ENCODE measurements around the gene ZBTB12.
"Not testable (repeated sequence)": the region's sequence is repeated elsewhere in the genome, so short reads cannot be mapped to it uniquely, and the experiment has no call there.

The ZBTB12 gene

GRCh38 chr6:31945154-31945506 lies 43.2 kb upstream of the ZBTB12 start:
- no peak overlapping the region for H3K27ac ChIP-seq (ENCODE audit: insufficient read depth, low read depth, low read length, poor library complexity, severe bottlenecking)
- H3K27me3 ChIP-seq (ENCODE audit: control insufficient read depth, insufficient read depth, low read length, poor library complexity, severe bottlenecking), result no peaks in the 10 kb centered on the region
- H3K4me1 ChIP-seq (ENCODE audit: control insufficient read depth, insufficient read depth, low read length), result peaks cover 8% of the 10 kb centered on the region
- no peaks in the 10 kb centered on the region for H3K9me3 ChIP-seq (ENCODE audit: control insufficient read depth, low read length)
- WGBS, 2 experiments, result 89 to 91% methylated on average over 9 of the region's 9 CpGs
- H3K4me3 ChIP-seq (ENCODE audit: insufficient read depth, low read depth, low read length), result no peak overlapping the region
- no peaks in the 10 kb centered on the region for H3K36me3 ChIP-seq (ENCODE audit: control insufficient read depth, insufficient read depth, low read length)

GRCh38 chr6:31943742-31944141 lies 41.9 kb upstream of the ZBTB12 start:
- Histone ChIP-seq H3K4me1 (ENCODE audit: control insufficient read depth, insufficient read depth, low read length) (peaks cover 8% of the 10 kb centered on the region), H3K36me3 (ENCODE audit: control insufficient read depth, insufficient read depth, low read length) (no peaks in the 10 kb centered on the region), H3K27me3 (ENCODE audit: control insufficient read depth, insufficient read depth, low read length, poor library complexity, severe bottlenecking) (no peaks in the 10 kb centered on the region), H3K4me3 (ENCODE audit: insufficient read depth, low read depth, low read length) (no peak overlapping the region), H3K9me3 (ENCODE audit: control insufficient read depth, low read length) (no peaks in the 10 kb centered on the region), H3K27ac (ENCODE audit: insufficient read depth, low read depth, low read length, poor library complexity, severe bottlenecking) (no peak overlapping the region)
- 84 to 89% methylated on average over 3 of the region's 3 CpGs for WGBS, 2 experiments

GRCh38 chr6:31940256-31940664 lies 38.4 kb upstream of the ZBTB12 start:
- 47 to 55% methylated on average over 6 of the region's 6 CpGs for WGBS, 2 experiments
- no peaks in the 10 kb centered on the region for H3K9me3 ChIP-seq (ENCODE audit: control insufficient read depth, low read length)
- peaks cover 1% of the 10 kb centered on the region for H3K4me1 ChIP-seq (ENCODE audit: control insufficient read depth, insufficient read depth, low read length)
- no peak overlapping the region for H3K27ac ChIP-seq (ENCODE audit: insufficient read depth, low read depth, low read length, poor library complexity, severe bottlenecking)
- no peaks in the 10 kb centered on the region for H3K27me3 ChIP-seq (ENCODE audit: control insufficient read depth, insufficient read depth, low read length, poor library complexity, severe bottlenecking)
- H3K36me3 ChIP-seq (ENCODE audit: control insufficient read depth, insufficient read depth, low read length), result no peaks in the 10 kb centered on the region
- H3K4me3 ChIP-seq (ENCODE audit: insufficient read depth, low read depth, low read length), result no peak overlapping the region

GRCh38 chr6:31935823-31936222 lies 33.9 kb upstream of the ZBTB12 start:
- H3K9me3 ChIP-seq (ENCODE audit: control insufficient read depth, low read length), result no peaks in the 10 kb centered on the region
- H3K4me3 ChIP-seq (ENCODE audit: insufficient read depth, low read depth, low read length), result no peak overlapping the region
- WGBS, 2 experiments, result 86 to 88% methylated on average over 9 of the region's 9 CpGs
- no peaks in the 10 kb centered on the region for H3K4me1 ChIP-seq (ENCODE audit: control insufficient read depth, insufficient read depth, low read length)
- no peak overlapping the region for H3K27ac ChIP-seq (ENCODE audit: insufficient read depth, low read depth, low read length, poor library complexity, severe bottlenecking)
- no peaks in the 10 kb centered on the region for H3K36me3 ChIP-seq (ENCODE audit: control insufficient read depth, insufficient read depth, low read length)
- H3K27me3 ChIP-seq (ENCODE audit: control insufficient read depth, insufficient read depth, low read length, poor library complexity, severe bottlenecking), result no peaks in the 10 kb centered on the region

- no peak overlapping the region for H3K4me3 ChIP-seq (ENCODE audit: insufficient read depth, low read depth, low read length)
- no peaks in the 10 kb centered on the region for H3K27me3 ChIP-seq (ENCODE audit: control insufficient read depth, insufficient read depth, low read length, poor library complexity, severe bottlenecking)
- no peaks in the 10 kb centered on the region for H3K4me1 ChIP-seq (ENCODE audit: control insufficient read depth, insufficient read depth, low read length)
- no peak overlapping the region for H3K27ac ChIP-seq (ENCODE audit: insufficient read depth, low read depth, low read length, poor library complexity, severe bottlenecking)
- no peaks in the 10 kb centered on the region for H3K36me3 ChIP-seq (ENCODE audit: control insufficient read depth, insufficient read depth, low read length)
- WGBS, 2 experiments, result 89 to 96% methylated on average over 3 of the region's 3 CpGs
- H3K9me3 ChIP-seq (ENCODE audit: control insufficient read depth, low read length), result no peaks in the 10 kb centered on the region
These were observed 33.1 kb upstream of the ZBTB12 start for GRCh38 chr6:31935021-31935420.

- Histone ChIP-seq H3K4me3 (ENCODE audit: insufficient read depth, low read depth, low read length) (no peak overlapping the region), H3K27me3 (ENCODE audit: control insufficient read depth, insufficient read depth, low read length, poor library complexity, severe bottlenecking) (no peaks in the 10 kb centered on the region)
- 90 to 94% methylated on average over 19 of the region's 19 CpGs for WGBS, 2 experiments
These were observed 31.7 kb upstream of the ZBTB12 start for GRCh38 chr6:31933537-31933936.

GRCh38 chr6:31932137-31932536 lies 30.3 kb upstream of the ZBTB12 start:
- not testable (repeated sequence) for H3K27me3 ChIP-seq (ENCODE audit: control insufficient read depth, insufficient read depth, low read length, poor library complexity, severe bottlenecking); H3K4me3 ChIP-seq (ENCODE audit: insufficient read depth, low read depth, low read length); H3K36me3 ChIP-seq (ENCODE audit: control insufficient read depth, insufficient read depth, low read length); H3K4me1 ChIP-seq (ENCODE audit: control insufficient read depth, insufficient read depth, low read length); H3K9me3 ChIP-seq (ENCODE audit: control insufficient read depth, low read length); H3K27ac ChIP-seq (ENCODE audit: insufficient read depth, low read depth, low read length, poor library complexity, severe bottlenecking)
- WGBS, 2 experiments, result 96 to 98% methylated on average over 32 of the region's 32 CpGs

More at GRCh38 chr6:31933537-31933936, 31.7 kb upstream of the ZBTB12 start:
- Histone ChIP-seq H3K4me1 (ENCODE audit: control insufficient read depth, insufficient read depth, low read length) (no peaks in the 10 kb centered on the region), H3K36me3 (ENCODE audit: control insufficient read depth, insufficient read depth, low read length) (no peaks in the 10 kb centered on the region), H3K27ac (ENCODE audit: insufficient read depth, low read depth, low read length, poor library complexity, severe bottlenecking) (no peak overlapping the region), H3K9me3 (ENCODE audit: control insufficient read depth, low read length) (no peaks in the 10 kb centered on the region)

- Histone ChIP-seq H3K4me3 (ENCODE audit: insufficient read depth, low read depth, low read length) (no peak overlapping the region), H3K27me3 (ENCODE audit: control insufficient read depth, insufficient read depth, low read length, poor library complexity, severe bottlenecking) (no peaks in the 10 kb centered on the region), H3K27ac (ENCODE audit: insufficient read depth, low read depth, low read length, poor library complexity, severe bottlenecking) (no peak overlapping the region), H3K9me3 (ENCODE audit: control insufficient read depth, low read length) (no peaks in the 10 kb centered on the region), H3K36me3 (ENCODE audit: control insufficient read depth, insufficient read depth, low read length) (no peaks in the 10 kb centered on the region), H3K4me1 (ENCODE audit: control insufficient read depth, insufficient read depth, low read length) (no peaks in the 10 kb centered on the region)
- 96 to 100% methylated on average over 1 of the region's 1 CpG for WGBS, 2 experiments
These were observed 29.1 kb upstream of the ZBTB12 start for GRCh38 chr6:31930962-31931361.

GRCh38 chr6:31928672-31928939 lies 26.7 kb upstream of the ZBTB12 start:
- no peaks in the 10 kb centered on the region for H3K9me3 ChIP-seq (ENCODE audit: control insufficient read depth, low read length)
- no peaks in the 10 kb centered on the region for H3K4me1 ChIP-seq (ENCODE audit: control insufficient read depth, insufficient read depth, low read length)
- H3K27me3 ChIP-seq (ENCODE audit: control insufficient read depth, insufficient read depth, low read length, poor library complexity, severe bottlenecking), result peaks cover 3% of the 10 kb centered on the region
- no peak overlapping the region for H3K4me3 ChIP-seq (ENCODE audit: insufficient read depth, low read depth, low read length)
- H3K36me3 ChIP-seq (ENCODE audit: control insufficient read depth, insufficient read depth, low read length), result no peaks in the 10 kb centered on the region
- 92% methylated on average over 9 of the region's 9 CpGs for WGBS, 2 experiments
- no peak overlapping the region for H3K27ac ChIP-seq (ENCODE audit: insufficient read depth, low read depth, low read length, poor library complexity, severe bottlenecking)

- Histone ChIP-seq H3K9me3 (ENCODE audit: control insufficient read depth, low read length) (no peaks in the 10 kb centered on the region), H3K4me1 (ENCODE audit: control insufficient read depth, insufficient read depth, low read length) (no peaks in the 10 kb centered on the region), H3K27me3 (ENCODE audit: control insufficient read depth, insufficient read depth, low read length, poor library complexity, severe bottlenecking) (peaks cover 3% of the 10 kb centered on the region), H3K36me3 (ENCODE audit: control insufficient read depth, insufficient read depth, low read length) (no peaks in the 10 kb centered on the region), H3K4me3 (ENCODE audit: insufficient read depth, low read depth, low read length) (no peak overlapping the region), H3K27ac (ENCODE audit: insufficient read depth, low read depth, low read length, poor library complexity, severe bottlenecking) (no peak overlapping the region)
- 89 to 94% methylated on average over 11 of the region's 11 CpGs for WGBS, 2 experiments
These were observed 26.2 kb upstream of the ZBTB12 start for GRCh38 chr6:31927863-31928671.
